NT2/D1 (cell line): Measurements from ENCODE around the gene VEGFD.

Experiments used
- SUZ12 ChIP-seq: IDR thresholded peaks from 2 replicates; pipeline ENCODE4 v1.6.1; 2011; ENCODE audit not compliant: insufficient read length, insufficient read depth; ENCODE audit errors: extremely low read depth
- YY1 ChIP-seq: IDR thresholded peaks from 2 replicates; pipeline ENCODE4 v1.6.1; 2011; ENCODE audit not compliant: insufficient read length, insufficient read depth
- ZNF274 ChIP-seq: IDR thresholded peaks from 2 replicates; pipeline ENCODE4 v1.6.1; 2011; ENCODE audit warnings: mild to moderate bottlenecking, low read depth, low read length

- TF ChIP-seq ZNF274 (no peak), SUZ12 (no peak), YY1 (no peak)
Measured at GRCh38 chrX:15328131-15328530, 56.1 kb downstream of the VEGFD start.
